VCaP (cell line): ENCODE measurements around the gene FRA10AC1.

ENCODE experiments used
- H3K27ac ChIP-seq: fragments of 450-650 bp; 2 replicates; pipeline ENCODE4 v1.5.1; 2017
- CTCF ChIP-seq: fragments of 450-650 bp; conservative IDR thresholded peaks from 2 replicates; pipeline ENCODE4 v1.5.1; 2017; ENCODE audit warnings: mild to moderate bottlenecking, moderate library complexity

The FRA10AC1 gene

GRCh38 chr10:93678805-93679587 lies 23.4 kb downstream of the FRA10AC1 start:
- no peak for TF ChIP-seq CTCF
- H3K27ac ChIP-seq: no peak overlapping the region

- no peak overlapping the region for H3K27ac ChIP-seq
- no peak for TF ChIP-seq CTCF
Observed at GRCh38 chr10:93678386-93678785, 24.0 kb downstream of the FRA10AC1 start.

GRCh38 chr10:93673791-93674190 lies 28.6 kb downstream of the FRA10AC1 start:
- no peak for TF ChIP-seq CTCF
- no peak overlapping the region for H3K27ac ChIP-seq

GRCh38 chr10:93672890-93673289 lies 29.5 kb downstream of the FRA10AC1 start:
- no peak for TF ChIP-seq CTCF
- H3K27ac ChIP-seq: no peak overlapping the region

GRCh38 chr10:93672022-93672678 lies 30.2 kb downstream of the FRA10AC1 start:
- H3K27ac ChIP-seq: no peak overlapping the region
- TF ChIP-seq CTCF: no peak

- TF ChIP-seq CTCF: no peak
- H3K27ac ChIP-seq: peak overlapping the region; percentile 3; the same call in 1 of the 2 replicates
Observed at GRCh38 chr10:93671042-93671441, 31.4 kb downstream of the FRA10AC1 start.

GRCh38 chr10:93670372-93670771 lies 32.0 kb downstream of the FRA10AC1 start:
- H3K27ac ChIP-seq: peak overlapping the region; percentile 3; the same call in 1 of the 2 replicates
- TF ChIP-seq CTCF: no peak
